GM13976 (cell line): Measurements from ENCODE around the gene CDKN1C.

ENCODE experiments used
- DNase-seq: peaks from one replicate; pipeline ENCODE4 v3.0.0; 2012; ENCODE audit warnings: low spot score
- CTCF ChIP-seq: IDR thresholded peaks from 2 replicates; pipeline ENCODE4 v1.5.1; 2012; ENCODE audit warnings: borderline replicate concordance, mild to moderate bottlenecking; ENCODE audit not compliant: insufficient read depth; ENCODE audit errors: extremely low read depth, missing control alignments, control extremely low read depth
- in situ Hi-C: fragments of 300-500 bp; cut with MboI; formaldehyde crosslinking; loops from one replicate; pipeline ENCODE4 v1.12.0; 2022; ENCODE audit warnings: low sequenced_read_pairs, mixed read lengths, inconsistent platforms; ENCODE audit not compliant: unreplicated experiment

CDKN1C gene

GRCh38 chr11:2931420-2931746, 45.8 kb upstream of the CDKN1C start:
- no peak for TF ChIP-seq CTCF
- in situ Hi-C loops, result no loop called here
- peak; percentile 33 for DNase-seq

- peak; percentile 69 for TF ChIP-seq CTCF
- in situ Hi-C loops, result no loop called here
- DNase-seq, result peak; percentile 85
Measured at GRCh38 chr11:2930704-2931419, 45.3 kb upstream of the CDKN1C start.

GRCh38 chr11:2929950-2930703, 44.6 kb upstream of the CDKN1C start:
- DNase-seq, result peak; percentile 84
- TF ChIP-seq CTCF, result peak; percentile 49
- in situ Hi-C loops, result no loop called here

GRCh38 chr11:2929531-2929949, 44.0 kb upstream of the CDKN1C start:
- peak; percentile 80 for DNase-seq
- TF ChIP-seq CTCF, result no peak
- in situ Hi-C loops, result no loop called here

GRCh38 chr11:2928605-2929530, 43.3 kb upstream of the CDKN1C start, which contains the start of gene PHLDA2:
TSS of gene PHLDA2 (minus strand) at chr11:2929420. CDS start at chr11:2929364, 56 bp downstream.
- in situ Hi-C loops, result no loop called here
- no peak for TF ChIP-seq CTCF
- DNase-seq, result peak; percentile 77
